ENCODE data around the gene SOS1. TPM values are rescaled to one million over a fixed set of nuclear protein-coding genes. Genes with fewer than 3 reads are reported as not detected.

SOS1 gene
- total and polyA plus RNA-seq, 2 donors = 17.3 to 92.6 TPM

DNA sequence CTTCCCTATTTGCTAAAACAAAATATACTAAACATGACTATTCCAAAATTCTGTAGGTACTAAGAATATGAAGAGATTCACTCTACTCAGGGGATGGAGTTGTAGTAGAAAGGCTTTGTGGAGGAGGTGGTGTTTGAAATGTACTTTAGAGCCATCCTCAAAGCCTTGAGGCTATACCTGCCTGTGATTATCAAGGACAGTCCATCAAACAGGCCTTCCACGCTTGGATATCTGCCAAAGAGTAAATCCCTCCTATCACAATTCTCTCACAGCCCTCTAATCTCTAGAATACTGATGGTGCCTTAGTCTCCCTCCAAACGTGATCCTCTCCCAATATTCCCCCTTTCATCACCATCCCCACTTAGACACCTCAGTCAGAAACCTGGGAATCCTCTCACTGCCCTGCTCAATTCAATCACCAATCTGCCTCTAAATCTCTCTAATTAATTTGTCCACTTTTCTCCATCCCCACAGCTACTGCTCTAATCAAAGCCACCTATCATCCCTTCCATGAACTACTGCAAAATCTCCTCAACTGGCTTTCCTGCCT, 13.1 kb downstream of the SOS1 start:
- 30% methylated on average over 2 of the region's 2 CpGs for WGBS
- no peaks in the 10 kb centered on the region for H3K36me3 ChIP-seq (ENCODE audit: insufficient read depth)
- H3K27ac ChIP-seq (ENCODE audit: low read depth) = no peak overlapping the region
- H3K4me3 ChIP-seq (ENCODE audit: low read depth, low read length) = no peak overlapping the region
- no peaks in the 10 kb centered on the region for H3K4me1 ChIP-seq (ENCODE audit: insufficient read depth)
- DNase-seq (ENCODE audit: extremely low spot score) = no peak

- no peaks in the 10 kb centered on the region for H3K36me3 ChIP-seq (ENCODE audit: insufficient read depth)
- H3K4me3 ChIP-seq (ENCODE audit: low read depth, low read length) = no peak overlapping the region
- H3K4me1 ChIP-seq (ENCODE audit: insufficient read depth) = no peaks in the 10 kb centered on the region
- no peak for DNase-seq (ENCODE audit: extremely low spot score)
- no peak overlapping the region for H3K27ac ChIP-seq (ENCODE audit: low read depth)
- 36% methylated on average over 4 of the region's 4 CpGs for WGBS
These were observed 13.7 kb downstream of the SOS1 start for GRCh38 chr2:39107156-39107555.

GRCh38 chr2:39099870-39100728, 20.8 kb downstream of the SOS1 start:
- WGBS = 95% methylated on average over 7 of the region's 7 CpGs
- Histone ChIP-seq H3K4me1 (ENCODE audit: insufficient read depth) (no peaks in the 10 kb centered on the region), H3K4me3 (ENCODE audit: low read depth, low read length) (no peak overlapping the region), H3K36me3 (ENCODE audit: insufficient read depth) (no peaks in the 10 kb centered on the region), H3K27ac (ENCODE audit: low read depth) (no peak overlapping the region)
- no peak for DNase-seq (ENCODE audit: extremely low spot score)

GRCh38 chr2:39099310-39099869, 21.5 kb downstream of the SOS1 start:
- no peak overlapping the region for H3K4me3 ChIP-seq (ENCODE audit: low read depth, low read length)
- H3K27ac ChIP-seq (ENCODE audit: low read depth) = no peak overlapping the region
- H3K4me1 ChIP-seq (ENCODE audit: insufficient read depth) = no peaks in the 10 kb centered on the region
- WGBS = 80% methylated on average over 2 of the region's 2 CpGs
- DNase-seq (ENCODE audit: extremely low spot score) = no peak
- H3K36me3 ChIP-seq (ENCODE audit: insufficient read depth) = no peaks in the 10 kb centered on the region

- Histone ChIP-seq H3K27ac (ENCODE audit: low read depth) (no peak overlapping the region), H3K4me3 (ENCODE audit: low read depth, low read length) (no peak overlapping the region), H3K36me3 (ENCODE audit: insufficient read depth) (no peaks in the 10 kb centered on the region), H3K4me1 (ENCODE audit: insufficient read depth) (no peaks in the 10 kb centered on the region)
- 62% methylated on average over 1 of the region's 1 CpG for WGBS
- no peak for DNase-seq (ENCODE audit: extremely low spot score)
These were observed 25.2 kb downstream of the SOS1 start for GRCh38 chr2:39095624-39096023.

GRCh38 chr2:39094717-39095363, 26.0 kb downstream of the SOS1 start:
- DNase-seq (ENCODE audit: extremely low spot score) = no peak
- Histone ChIP-seq H3K4me3 (ENCODE audit: low read depth, low read length) (no peak overlapping the region), H3K36me3 (ENCODE audit: insufficient read depth) (no peaks in the 10 kb centered on the region), H3K27ac (ENCODE audit: low read depth) (no peak overlapping the region), H3K4me1 (ENCODE audit: insufficient read depth) (no peaks in the 10 kb centered on the region)
- WGBS = 42% methylated on average over 1 of the region's 1 CpG

DNA sequence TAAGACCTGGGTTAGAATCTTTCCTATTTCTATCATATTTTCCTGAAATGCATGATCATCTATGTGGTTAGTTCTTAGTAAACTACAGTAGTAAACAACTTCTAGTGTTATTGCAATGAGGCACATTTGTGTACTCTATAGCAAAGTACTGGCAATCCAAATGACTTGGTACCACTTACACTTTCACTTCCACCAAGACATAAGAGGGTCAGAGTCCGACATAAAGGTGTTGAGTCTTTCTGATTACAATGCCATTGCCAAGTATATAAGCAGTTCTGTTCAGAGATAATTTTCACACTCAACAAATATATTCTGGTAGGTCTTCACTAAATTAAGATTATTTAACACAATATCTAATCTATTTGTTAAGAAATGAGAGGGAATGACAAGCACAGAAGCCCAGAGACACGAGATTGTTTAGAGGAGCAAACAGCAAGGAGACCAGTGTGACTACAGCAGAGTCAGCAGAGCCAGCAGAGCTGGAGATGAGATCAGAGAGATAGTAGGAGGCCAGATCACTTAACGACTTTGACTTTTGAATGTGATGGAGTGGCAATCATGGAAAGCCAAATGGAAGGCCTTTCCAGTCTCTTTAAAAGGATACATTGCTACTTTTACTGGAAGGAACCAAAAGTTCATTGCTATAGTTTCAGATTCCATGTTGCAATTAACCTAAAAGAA, 27.5 kb downstream of the SOS1 start:
- Histone ChIP-seq H3K4me1 (ENCODE audit: insufficient read depth) (no peaks in the 10 kb centered on the region), H3K4me3 (ENCODE audit: low read depth, low read length) (no peak overlapping the region), H3K27ac (ENCODE audit: low read depth) (no peak overlapping the region), H3K36me3 (ENCODE audit: insufficient read depth) (no peaks in the 10 kb centered on the region)
- 55% methylated on average over 3 of the region's 3 CpGs for WGBS
- DNase-seq (ENCODE audit: extremely low spot score) = no peak

DNA sequence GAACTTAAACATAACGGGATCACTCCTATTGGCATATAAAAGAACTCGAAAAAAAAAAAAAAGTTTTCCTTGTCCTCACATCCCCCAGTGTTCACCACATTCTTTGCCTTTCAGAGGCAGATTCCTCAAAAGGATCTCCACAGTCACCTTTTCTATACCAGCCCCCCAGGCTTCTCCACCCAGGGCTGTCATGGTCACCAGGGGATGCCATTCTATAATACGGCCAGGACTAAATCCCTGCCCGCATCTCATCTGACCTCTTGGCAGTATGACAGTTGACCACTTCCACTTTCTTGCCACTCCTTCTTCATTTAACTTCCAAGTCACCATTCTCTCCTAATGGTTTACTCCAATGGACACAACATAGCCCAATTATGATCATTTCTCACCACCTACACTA, 29.3 kb downstream of the SOS1 start:
- H3K36me3 ChIP-seq (ENCODE audit: insufficient read depth) = no peaks in the 10 kb centered on the region
- no peak overlapping the region for H3K27ac ChIP-seq (ENCODE audit: low read depth)
- WGBS = 88% methylated on average over 4 of the region's 4 CpGs
- DNase-seq (ENCODE audit: extremely low spot score) = no peak
- H3K4me1 ChIP-seq (ENCODE audit: insufficient read depth) = no peaks in the 10 kb centered on the region
- H3K4me3 ChIP-seq (ENCODE audit: low read depth, low read length) = no peak overlapping the region

GRCh38 chr2:39091063-39091462, 29.8 kb downstream of the SOS1 start:
- H3K4me3 ChIP-seq (ENCODE audit: low read depth, low read length) = no peak overlapping the region
- H3K36me3 ChIP-seq (ENCODE audit: insufficient read depth) = no peaks in the 10 kb centered on the region
- H3K27ac ChIP-seq (ENCODE audit: low read depth) = no peak overlapping the region
- no peak for DNase-seq (ENCODE audit: extremely low spot score)
- no peaks in the 10 kb centered on the region for H3K4me1 ChIP-seq (ENCODE audit: insufficient read depth)
- WGBS = 95% methylated on average over 3 of the region's 3 CpGs

DNA sequence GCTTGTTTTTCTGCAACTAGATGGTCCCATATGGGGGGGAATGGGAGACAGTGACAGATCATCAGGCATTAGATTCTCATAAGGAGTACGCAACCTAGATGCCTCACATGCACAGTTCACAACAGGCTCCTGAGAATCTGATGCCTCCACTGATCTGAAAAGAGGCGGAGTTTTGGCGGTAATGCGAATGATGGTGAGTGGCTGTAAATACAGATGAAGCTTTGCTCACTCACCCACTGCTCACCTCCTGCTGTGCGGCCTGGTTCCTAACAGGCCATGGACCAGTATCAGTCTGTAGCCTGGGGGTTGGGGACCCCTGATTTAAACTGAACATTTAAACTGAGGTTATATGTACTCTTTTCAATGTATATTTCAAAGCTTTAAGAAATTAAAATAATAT, 40.7 kb downstream of the SOS1 start:
- Histone ChIP-seq H3K36me3 (ENCODE audit: insufficient read depth) (peaks cover 2% of the 10 kb centered on the region), H3K4me1 (ENCODE audit: insufficient read depth) (no peaks in the 10 kb centered on the region), H3K27ac (ENCODE audit: low read depth) (no peak overlapping the region), H3K4me3 (ENCODE audit: low read depth, low read length) (no peak overlapping the region)
- over 99% methylated on average over 5 of the region's 5 CpGs for WGBS
- no peak for DNase-seq (ENCODE audit: extremely low spot score)

DNA sequence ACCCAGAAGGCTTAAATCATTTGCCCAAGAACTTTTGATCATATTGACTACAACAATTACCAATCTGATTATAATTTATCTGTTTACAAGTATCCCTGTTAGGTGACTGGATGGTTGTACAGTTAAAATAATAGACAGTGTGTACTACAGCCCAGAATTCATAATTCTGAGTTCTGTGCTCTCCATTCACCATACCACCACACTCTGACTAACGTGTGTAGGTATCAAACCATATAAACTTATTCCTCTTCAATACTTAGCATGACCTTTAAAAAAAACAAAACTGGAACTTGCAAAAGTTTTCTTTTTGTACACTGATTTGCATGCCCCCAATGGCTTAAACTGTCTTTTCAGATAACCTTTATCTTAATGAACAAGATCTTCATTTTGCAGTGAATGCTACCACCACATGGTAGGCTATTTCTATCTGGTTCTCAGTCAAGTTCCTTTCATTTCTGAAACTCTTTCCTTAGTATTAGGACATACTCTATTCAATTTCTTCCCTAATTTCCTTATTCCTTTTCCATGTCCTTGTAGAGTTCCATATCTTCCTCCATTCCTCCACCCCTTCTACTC, 50.9 kb downstream of the SOS1 start:
- no peak for DNase-seq (ENCODE audit: extremely low spot score)
- no peak overlapping the region for H3K4me3 ChIP-seq (ENCODE audit: low read depth, low read length)
- no peak overlapping the region for H3K27ac ChIP-seq (ENCODE audit: low read depth)
- H3K4me1 ChIP-seq (ENCODE audit: insufficient read depth) = no peaks in the 10 kb centered on the region
- H3K36me3 ChIP-seq (ENCODE audit: insufficient read depth) = no peaks in the 10 kb centered on the region
- 94% methylated on average over 1 of the region's 1 CpG for WGBS

DNA sequence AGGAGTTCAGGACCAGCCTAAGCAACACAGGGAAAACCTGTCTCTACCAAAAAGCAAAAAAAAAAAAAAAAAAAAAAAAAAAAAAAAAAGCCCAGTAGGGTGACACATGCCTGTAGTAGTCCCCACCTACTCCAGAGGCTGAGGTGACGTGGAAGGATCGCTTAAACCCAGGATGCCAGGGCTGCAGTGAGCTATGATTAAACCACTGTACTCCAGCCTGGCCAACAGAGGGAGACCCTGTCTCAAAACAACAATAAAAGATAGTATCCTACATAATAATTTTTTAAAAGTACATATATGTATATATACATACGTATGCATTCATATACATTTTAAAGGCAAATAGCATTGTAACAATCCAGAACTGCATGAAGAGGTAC, 51.7 kb downstream of the SOS1 start:
- no peaks in the 10 kb centered on the region for H3K36me3 ChIP-seq (ENCODE audit: insufficient read depth)
- WGBS = 81% methylated on average over 3 of the region's 3 CpGs
- no peak overlapping the region for H3K4me3 ChIP-seq (ENCODE audit: low read depth, low read length)
- H3K27ac ChIP-seq (ENCODE audit: low read depth) = no peak overlapping the region
- no peaks in the 10 kb centered on the region for H3K4me1 ChIP-seq (ENCODE audit: insufficient read depth)
- DNase-seq (ENCODE audit: extremely low spot score) = no peak

All from urinary bladder (tissue), 4 donors.